Glutamatergic neuron (in vitro differentiated cells): ENCODE measurements around the gene TMIE. TPM values are rescaled to one million over a fixed set of nuclear protein-coding genes. Genes with fewer than 3 reads are reported as not detected.
"Not testable (repeated sequence)": the region's sequence is repeated elsewhere in the genome, so short reads cannot be mapped to it uniquely, and the experiment has no call there.

Experiments used
- DNase-seq: peaks from one replicate; pipeline ENCODE4 v3.0.0; 2022
- H3K27ac Mint-ChIP-seq: one replicate; pipeline ENCODE4 v1.8.0; 2020; ENCODE audit warnings: mild to moderate bottlenecking, mixed read lengths, inconsistent platforms; ENCODE audit not compliant: unreplicated experiment
- H3K27me3 Mint-ChIP-seq: one replicate; pipeline ENCODE4 v1.8.0; 2020; ENCODE audit warnings: mild to moderate bottlenecking, moderate library complexity, mixed read lengths, inconsistent platforms; ENCODE audit not compliant: unreplicated experiment
- H3K36me3 Mint-ChIP-seq: one replicate; pipeline ENCODE4 v1.8.0; 2020; ENCODE audit warnings: mild to moderate bottlenecking, mixed read lengths, inconsistent platforms; ENCODE audit not compliant: unreplicated experiment
- H3K4me1 Mint-ChIP-seq: one replicate; pipeline ENCODE4 v1.8.0; 2020; ENCODE audit warnings: mild to moderate bottlenecking, low read depth, mixed read lengths, inconsistent platforms; ENCODE audit not compliant: unreplicated experiment
- H3K4me3 Mint-ChIP-seq: one replicate; pipeline ENCODE4 v1.8.0; 2020; ENCODE audit warnings: mild to moderate bottlenecking, mixed read lengths, inconsistent platforms; ENCODE audit not compliant: unreplicated experiment
- H3K9me3 Mint-ChIP-seq: one replicate; pipeline ENCODE4 v1.8.0; 2020; ENCODE audit warnings: mild to moderate bottlenecking, moderate library complexity, mixed read lengths, inconsistent platforms; ENCODE audit not compliant: unreplicated experiment
- total RNA-seq: library from RNA; stranded (reverse); fragmentation: NEBNext Ultra II Directional; extraction: Animal tissue kit (Norgen Biotek cat#: 25700); gene quantifications from one replicate; pipeline ENCODE4 v1.2.1, GENCODE V29; 2021; ENCODE audit not compliant: unreplicated experiment
- TF ChIP-seq, protein P1 (sequence below): fragments of 200-600 bp; sonication (generic); IDR thresholded peaks from one replicate; pipeline ENCODE4 v1.5.0; 2021; ENCODE audit not compliant: partially characterized antibody, unreplicated experiment

TMIE gene
- total RNA-seq, 1 donor from 2014 or later: not detected

DNA sequence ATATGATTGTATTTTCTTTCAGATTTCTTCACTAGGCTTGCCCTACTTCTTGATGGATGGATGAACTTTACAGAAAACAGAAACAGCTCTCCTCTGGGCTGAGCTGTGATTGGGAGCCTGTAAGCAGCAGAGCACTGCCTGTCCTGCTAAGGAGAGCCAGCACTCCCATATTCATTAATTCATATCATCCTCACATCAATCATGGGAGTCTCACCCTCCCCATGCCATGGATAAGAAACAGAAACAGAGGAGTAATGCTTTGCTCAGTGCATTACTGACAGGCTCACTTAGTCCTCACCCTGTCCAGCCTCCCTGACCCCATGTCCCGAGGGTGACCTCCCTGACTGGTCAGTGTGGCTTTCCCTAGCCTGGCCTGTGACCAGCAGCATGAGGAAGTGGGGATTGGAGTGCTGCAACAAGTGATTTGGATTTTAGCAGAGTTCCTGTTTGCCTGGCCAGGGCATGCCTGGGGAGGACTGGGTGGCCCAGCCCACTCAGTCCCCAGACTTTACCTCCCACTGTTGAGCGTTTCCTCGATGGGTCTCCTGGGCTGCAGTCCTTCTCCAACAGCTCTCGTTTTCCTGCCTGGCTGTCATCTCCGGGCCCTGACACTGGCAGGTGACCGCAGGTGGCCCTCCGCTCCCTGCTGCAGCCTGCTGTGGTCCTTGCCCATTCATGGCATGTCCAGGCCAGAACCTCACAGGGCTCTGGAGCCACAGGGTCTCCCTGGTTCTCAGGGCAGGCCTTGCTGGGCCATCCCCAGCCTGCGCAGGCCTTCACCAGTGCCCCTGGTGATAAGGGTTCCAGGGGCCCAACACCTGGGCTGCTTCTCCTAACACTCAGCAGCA is 1.3 kb upstream of the TMIE start:
- Mint-ChIP-seq H3K27ac (no peak overlapping the region), H3K4me1 (peaks cover 12% of the 10 kb centered on the region), H3K4me3 (no peak overlapping the region), H3K36me3 (no peaks in the 10 kb centered on the region), H3K9me3 (peaks cover 3% of the 10 kb centered on the region), H3K27me3 (peaks cover 7% of the 10 kb centered on the region)
- TF ChIP-seq, protein P1, sequence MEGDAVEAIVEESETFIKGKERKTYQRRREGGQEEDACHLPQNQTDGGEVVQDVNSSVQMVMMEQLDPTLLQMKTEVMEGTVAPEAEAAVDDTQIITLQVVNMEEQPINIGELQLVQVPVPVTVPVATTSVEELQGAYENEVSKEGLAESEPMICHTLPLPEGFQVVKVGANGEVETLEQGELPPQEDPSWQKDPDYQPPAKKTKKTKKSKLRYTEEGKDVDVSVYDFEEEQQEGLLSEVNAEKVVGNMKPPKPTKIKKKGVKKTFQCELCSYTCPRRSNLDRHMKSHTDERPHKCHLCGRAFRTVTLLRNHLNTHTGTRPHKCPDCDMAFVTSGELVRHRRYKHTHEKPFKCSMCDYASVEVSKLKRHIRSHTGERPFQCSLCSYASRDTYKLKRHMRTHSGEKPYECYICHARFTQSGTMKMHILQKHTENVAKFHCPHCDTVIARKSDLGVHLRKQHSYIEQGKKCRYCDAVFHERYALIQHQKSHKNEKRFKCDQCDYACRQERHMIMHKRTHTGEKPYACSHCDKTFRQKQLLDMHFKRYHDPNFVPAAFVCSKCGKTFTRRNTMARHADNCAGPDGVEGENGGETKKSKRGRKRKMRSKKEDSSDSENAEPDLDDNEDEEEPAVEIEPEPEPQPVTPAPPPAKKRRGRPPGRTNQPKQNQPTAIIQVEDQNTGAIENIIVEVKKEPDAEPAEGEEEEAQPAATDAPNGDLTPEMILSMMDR: no peak
- no peak for DNase-seq

DNA sequence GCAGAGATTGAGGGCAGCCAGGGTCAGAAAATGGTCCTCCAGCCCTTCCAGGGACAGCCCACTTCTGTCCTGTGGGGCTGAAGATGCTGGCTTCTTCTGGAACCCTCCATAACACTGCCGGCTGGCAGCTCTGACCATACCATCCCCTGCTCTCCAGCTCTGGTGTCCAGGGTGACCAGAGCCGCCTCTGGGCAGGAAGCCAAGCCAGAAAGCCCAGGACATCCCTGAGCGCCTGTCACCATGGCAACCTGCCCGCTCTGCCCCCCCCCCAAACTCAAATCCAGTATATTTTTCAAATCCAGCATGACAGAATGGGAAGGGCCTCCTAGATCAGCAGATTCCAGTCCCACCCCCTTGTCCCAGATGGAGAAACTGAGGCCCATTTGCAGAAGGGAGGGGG is 420 bp upstream of the TMIE start:
- Mint-ChIP-seq H3K36me3 (no peaks in the 10 kb centered on the region), H3K27me3 (peaks cover 8% of the 10 kb centered on the region), H3K9me3 (no peaks in the 10 kb centered on the region), H3K4me3 (peak overlapping the region; percentile 42), H3K27ac (no peak overlapping the region), H3K4me1 (peaks cover 14% of the 10 kb centered on the region)
- TF ChIP-seq, protein P1: no peak
- no peak for DNase-seq

DNA sequence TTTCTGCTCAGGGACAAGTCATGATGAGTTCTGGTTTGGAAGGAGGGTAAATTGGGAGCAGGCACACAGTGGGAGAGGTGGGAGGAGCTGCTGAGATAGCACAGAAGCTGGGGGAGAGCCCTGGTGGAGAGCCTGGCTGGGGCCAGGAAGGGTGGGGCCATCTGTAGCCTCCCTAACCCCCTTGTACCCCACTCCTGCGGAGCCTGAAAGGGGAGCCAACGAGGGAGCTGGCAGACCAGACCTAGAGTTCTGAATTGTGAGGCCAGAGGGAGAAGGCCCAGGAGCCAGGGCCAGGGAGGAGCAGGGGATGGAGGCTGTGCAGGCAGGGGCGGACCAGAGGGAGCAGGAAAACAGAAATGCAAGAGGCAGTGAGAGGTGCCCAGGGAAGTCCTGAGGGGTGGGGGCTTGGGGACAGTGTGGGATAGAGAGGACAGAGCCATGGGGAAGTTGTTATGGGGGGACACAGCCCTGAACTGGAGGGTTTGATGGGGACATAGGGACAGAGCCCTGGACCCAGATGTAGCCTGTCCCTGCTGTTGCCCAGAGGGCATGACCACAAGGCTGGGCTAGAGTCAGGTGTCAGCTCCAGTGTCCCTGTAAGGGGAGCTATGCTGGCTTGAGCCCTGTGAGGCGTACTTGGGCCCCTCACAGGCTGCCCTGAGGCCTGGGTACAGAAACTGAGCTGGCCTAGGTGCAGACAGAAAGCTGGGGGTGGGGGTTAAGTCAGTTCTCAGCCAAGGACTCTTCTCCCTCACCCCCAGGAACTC is 1.2 kb downstream of the TMIE start:
- no peaks in the 10 kb centered on the region for H3K36me3 Mint-ChIP-seq
- TF ChIP-seq, protein P1: no peak
- no peak overlapping the region for H3K27ac Mint-ChIP-seq
- peaks cover 10% of the 10 kb centered on the region for H3K27me3 Mint-ChIP-seq
- H3K4me1 Mint-ChIP-seq: peaks cover 12% of the 10 kb centered on the region
- peak; percentile 17 for DNase-seq
- no peaks in the 10 kb centered on the region for H3K9me3 Mint-ChIP-seq
- H3K4me3 Mint-ChIP-seq: no peak overlapping the region

DNA sequence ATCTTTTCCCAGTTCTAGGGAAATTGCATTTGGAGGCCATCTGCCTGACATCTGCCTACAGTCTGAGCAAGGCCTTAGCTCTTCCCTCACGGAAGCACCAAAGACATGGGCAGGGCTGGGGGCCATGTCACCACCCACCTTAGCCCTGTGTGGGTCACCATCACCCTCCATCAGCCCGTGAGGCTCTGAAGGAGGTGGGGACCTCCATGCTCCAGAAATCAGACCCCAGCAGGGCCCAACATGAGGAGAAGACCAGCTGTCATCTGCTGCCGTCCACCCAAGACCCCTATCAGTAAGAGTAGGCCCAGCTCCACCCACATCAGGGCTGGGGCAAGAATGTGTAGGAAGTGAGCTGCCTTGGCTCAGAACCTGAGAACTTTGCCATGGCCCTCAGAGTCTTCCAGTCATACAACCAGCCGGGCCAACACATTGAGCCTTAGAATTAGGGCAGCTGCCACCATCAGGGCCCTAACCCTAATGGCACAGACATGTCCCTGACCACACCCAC is 1.9 kb downstream of the TMIE start:
- DNase-seq: peak; percentile 15
- no peak overlapping the region for H3K27ac Mint-ChIP-seq
- TF ChIP-seq, protein P1: no peak
- peaks cover 10% of the 10 kb centered on the region for H3K27me3 Mint-ChIP-seq
- H3K4me1 Mint-ChIP-seq: peaks cover 12% of the 10 kb centered on the region
- H3K4me3 Mint-ChIP-seq: no peak overlapping the region
- H3K36me3 Mint-ChIP-seq: no peaks in the 10 kb centered on the region
- no peaks in the 10 kb centered on the region for H3K9me3 Mint-ChIP-seq

DNA sequence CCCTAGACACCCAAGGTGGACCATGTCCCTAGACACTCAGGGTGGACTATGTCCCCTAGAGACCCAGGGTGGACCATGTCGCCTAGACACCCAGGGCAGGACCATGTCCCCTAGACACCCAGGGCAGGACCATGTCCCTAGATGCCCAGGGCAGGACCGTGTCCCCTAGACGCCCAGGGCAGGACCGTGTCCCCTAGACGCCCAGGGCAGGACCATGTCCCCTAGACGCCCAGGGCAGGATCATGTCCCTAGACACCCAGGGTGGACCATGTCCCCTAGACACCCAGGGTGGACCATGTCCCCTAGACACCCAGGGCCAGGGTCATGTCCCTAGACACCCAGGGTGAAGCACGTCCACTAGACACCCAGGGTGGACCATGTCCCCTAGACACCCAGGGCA is 3.2 kb downstream of the TMIE start:
- not testable (repeated sequence) for H3K27me3 Mint-ChIP-seq, DNase-seq, H3K27ac Mint-ChIP-seq, H3K9me3 Mint-ChIP-seq, H3K36me3 Mint-ChIP-seq, H3K4me3 Mint-ChIP-seq
- H3K4me1 Mint-ChIP-seq: peaks cover 12% of the 10 kb centered on the region
